RPMI7951 (cell line): ENCODE measurements around the gene MED12L. TPM values are rescaled to one million over a fixed set of nuclear protein-coding genes. Genes with fewer than 3 reads are reported as not detected.
A peak's percentile ranks its signal among the peaks of the same experiment; 100 is the strongest.

Experiments used
- DNase-seq: peaks from one replicate; pipeline ENCODE4 v3.0.0-alpha.2; 2012; ENCODE audit warnings: low read depth
- total RNA-seq: library from RNA; depleted of rRNA; stranded (reverse); fragments of >200 nt; shearing (Covaris generic); gene quantifications from 2 replicates; pipeline ENCODE4 v1.2.3, GENCODE V29; 2014

Gene MED12L
- total RNA-seq, 1 experiment from 2014 or later = 0.12 TPM

GRCh38 chr3:151322511-151322910 lies 237.0 kb downstream of the MED12L start:
- DNase-seq = no peak

- DNase-seq = peak; percentile 20
Measured at GRCh38 chr3:151327571-151328198, 242.2 kb downstream of the MED12L start.

- no peak for DNase-seq
Measured at GRCh38 chr3:151328298-151328995, 243.0 kb downstream of the MED12L start.

- no peak for DNase-seq
Measured at GRCh38 chr3:151329363-151329762, 243.9 kb downstream of the MED12L start, which contains the start of gene P2RY13. P2RY13 (minus strand) TSS chr3:151329549; CDS start chr3:151329528, 21 bp downstream.

GRCh38 chr3:151330379-151330778 lies 244.9 kb downstream of the MED12L start:
- DNase-seq = no peak

GRCh38 chr3:151330899-151331298 lies 245.4 kb downstream of the MED12L start:
- DNase-seq = no peak

GRCh38 chr3:151331696-151332095 lies 246.2 kb downstream of the MED12L start:
- no peak for DNase-seq

- peak; percentile 58 for DNase-seq
Measured at GRCh38 chr3:151345859-151346258, 260.4 kb downstream of the MED12L start.

- DNase-seq = no peak
Measured at GRCh38 chr3:151346292-151346691, 260.8 kb downstream of the MED12L start.

- no peak for DNase-seq
Measured at GRCh38 chr3:151347432-151347831, 262.0 kb downstream of the MED12L start.

- no peak for DNase-seq
Measured at GRCh38 chr3:151350656-151351055, 265.2 kb downstream of the MED12L start.

- DNase-seq = no peak
Measured at GRCh38 chr3:151351219-151351618, 265.8 kb downstream of the MED12L start.

GRCh38 chr3:151351648-151352047 lies 266.2 kb downstream of the MED12L start:
- no peak for DNase-seq

- no peak for DNase-seq
Measured at GRCh38 chr3:151356794-151357462, 271.5 kb downstream of the MED12L start.

- no peak for DNase-seq
Measured at GRCh38 chr3:151357463-151357850, 272.0 kb downstream of the MED12L start.

- DNase-seq = no peak
Measured at GRCh38 chr3:151362751-151363174, 277.3 kb downstream of the MED12L start.

GRCh38 chr3:151366993-151367392 lies 281.5 kb downstream of the MED12L start:
- no peak for DNase-seq

- no peak for DNase-seq
Measured at GRCh38 chr3:151367448-151367847, 282.0 kb downstream of the MED12L start.

GRCh38 chr3:151371526-151371925 lies 286.1 kb downstream of the MED12L start:
- no peak for DNase-seq

GRCh38 chr3:151372063-151372820 lies 286.8 kb downstream of the MED12L start:
- DNase-seq = no peak

- DNase-seq = no peak
Measured at GRCh38 chr3:151377768-151378385, 292.4 kb downstream of the MED12L start.
